Sigmoid colon (tissue), 4 donors: ENCODE results near the gene MLIP.

Experiments used
- POLR2AphosphoS5 ChIP-seq, 4 donors: sonication (generic); formaldehyde crosslinking; IDR thresholded peaks; one replicate each; pipeline ENCODE4 v1.6.1; 2017; ENCODE audit warnings: antibody characterized with exemption in 4 of 4
- TF ChIP-seq, protein P1 (sequence below), 4 experiments: fragments of 450-650 bp in 3 of 4; fragments of 200-600 bp in 1 of 4; IDR thresholded peaks; one replicate each; pipeline ENCODE4 v1.5.1; 2016 to 2019; ENCODE audit warnings: antibody characterized with exemption in 4 of 4, mild to moderate bottlenecking in 3 of 4, moderate library complexity in 2 of 4

DNA sequence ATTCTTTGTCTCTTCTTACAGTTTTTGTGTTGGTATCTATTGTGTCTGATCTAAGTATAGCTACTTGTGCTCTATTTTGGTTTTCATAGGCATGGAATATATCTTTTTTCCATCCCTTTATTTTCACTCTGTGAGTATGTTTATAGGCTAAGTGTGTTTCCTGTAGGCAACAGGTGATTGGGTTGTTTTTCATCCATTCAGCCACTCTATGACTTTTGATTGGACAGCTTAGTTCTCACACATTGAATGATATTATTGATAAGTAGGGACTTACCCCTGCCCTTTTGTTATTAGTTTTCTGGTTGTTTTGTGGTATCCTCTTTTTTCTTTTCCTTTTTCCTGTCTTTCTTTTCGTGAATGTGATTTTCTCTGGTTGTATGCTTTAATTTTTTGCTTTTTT lies 67.9 kb downstream of the MLIP start:
- no peak for TF ChIP-seq POLR2AphosphoS5 (IDR thresholded peaks at IDR 0.05)
- TF ChIP-seq, protein P1, sequence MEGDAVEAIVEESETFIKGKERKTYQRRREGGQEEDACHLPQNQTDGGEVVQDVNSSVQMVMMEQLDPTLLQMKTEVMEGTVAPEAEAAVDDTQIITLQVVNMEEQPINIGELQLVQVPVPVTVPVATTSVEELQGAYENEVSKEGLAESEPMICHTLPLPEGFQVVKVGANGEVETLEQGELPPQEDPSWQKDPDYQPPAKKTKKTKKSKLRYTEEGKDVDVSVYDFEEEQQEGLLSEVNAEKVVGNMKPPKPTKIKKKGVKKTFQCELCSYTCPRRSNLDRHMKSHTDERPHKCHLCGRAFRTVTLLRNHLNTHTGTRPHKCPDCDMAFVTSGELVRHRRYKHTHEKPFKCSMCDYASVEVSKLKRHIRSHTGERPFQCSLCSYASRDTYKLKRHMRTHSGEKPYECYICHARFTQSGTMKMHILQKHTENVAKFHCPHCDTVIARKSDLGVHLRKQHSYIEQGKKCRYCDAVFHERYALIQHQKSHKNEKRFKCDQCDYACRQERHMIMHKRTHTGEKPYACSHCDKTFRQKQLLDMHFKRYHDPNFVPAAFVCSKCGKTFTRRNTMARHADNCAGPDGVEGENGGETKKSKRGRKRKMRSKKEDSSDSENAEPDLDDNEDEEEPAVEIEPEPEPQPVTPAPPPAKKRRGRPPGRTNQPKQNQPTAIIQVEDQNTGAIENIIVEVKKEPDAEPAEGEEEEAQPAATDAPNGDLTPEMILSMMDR (IDR thresholded peaks at IDR 0.05), result no peak
